ENCODE data around the gene CNPY1. TPM values are rescaled to one million over a fixed set of nuclear protein-coding genes. Genes with fewer than 3 reads are reported as not detected.

Gene CNPY1
- total and polyA plus RNA-seq, 4 donors, result not detected

DNA sequence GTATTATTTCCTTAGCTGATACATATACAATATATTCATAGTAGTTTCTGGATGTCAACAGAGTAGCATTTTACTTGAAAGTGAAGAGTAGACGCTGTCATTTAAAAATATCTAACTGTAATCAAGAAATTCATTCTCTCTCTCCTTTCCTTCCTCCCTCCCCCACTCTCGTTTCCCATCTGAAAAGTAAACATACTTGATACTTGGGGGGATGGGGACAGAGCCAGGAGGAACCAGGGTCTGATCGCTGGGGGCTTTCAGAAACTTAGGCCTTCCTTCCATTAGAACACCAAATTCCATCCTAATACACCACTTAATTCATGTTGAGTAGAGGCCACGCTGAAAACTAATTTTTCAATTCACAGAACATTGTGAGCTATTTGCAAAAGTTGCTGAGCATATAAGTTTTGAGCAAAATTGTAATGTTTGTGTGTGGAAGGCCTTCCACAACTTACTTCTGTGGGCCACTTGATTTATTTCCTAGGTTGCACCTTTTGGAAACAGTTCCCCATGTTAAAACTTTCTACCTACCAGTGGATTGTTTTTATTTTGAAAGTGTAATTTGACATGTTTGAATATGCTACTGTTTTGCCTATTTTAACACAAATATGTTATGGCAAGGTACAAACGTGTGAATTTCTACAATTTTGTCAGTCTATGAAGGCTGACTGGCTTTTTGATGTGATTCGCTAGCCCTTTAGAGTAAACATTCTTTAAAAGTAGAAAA lies 35.2 kb downstream of the CNPY1 start:
- no peak for DNase-seq (ENCODE audit: low spot score)
- 9% methylated on average over 6 of the region's 6 CpGs for WGBS
- Histone ChIP-seq H3K4me1 (ENCODE audit: control insufficient read depth in 4 of 4, insufficient read depth in 4 of 4, low read length in 3 of 4) (peaks cover 0 to 8% (median 3%) of the 10 kb centered on the region in 4 donors), H3K9ac (ENCODE audit: low read depth in 1 of 2, low read length in 2 of 2) (no peak overlapping the region), H3K27me3 (ENCODE audit: control insufficient read depth in 4 of 4, insufficient read depth in 4 of 4, low read length in 3 of 4) (peaks cover 2 to 39% (median 27%) of the 10 kb centered on the region in 4 donors), H3K9me3 (ENCODE audit: control insufficient read depth in 4 of 4, low read length in 3 of 4) (peaks cover 0 to 7% (median 1%) of the 10 kb centered on the region in 4 donors), H3K36me3 (ENCODE audit: control insufficient read depth in 4 of 4, insufficient read depth in 3 of 4, low read depth in 1 of 4, low read length in 3 of 4) (no peaks in the 10 kb centered on the region), H3K27ac (ENCODE audit: low read depth in 1 of 2, low read length in 2 of 2) (no peak overlapping the region), H3K4me3 (ENCODE audit: low read depth in 1 of 3, low read length in 3 of 3) (no peak overlapping the region)
- TF ChIP-seq, protein P1, sequence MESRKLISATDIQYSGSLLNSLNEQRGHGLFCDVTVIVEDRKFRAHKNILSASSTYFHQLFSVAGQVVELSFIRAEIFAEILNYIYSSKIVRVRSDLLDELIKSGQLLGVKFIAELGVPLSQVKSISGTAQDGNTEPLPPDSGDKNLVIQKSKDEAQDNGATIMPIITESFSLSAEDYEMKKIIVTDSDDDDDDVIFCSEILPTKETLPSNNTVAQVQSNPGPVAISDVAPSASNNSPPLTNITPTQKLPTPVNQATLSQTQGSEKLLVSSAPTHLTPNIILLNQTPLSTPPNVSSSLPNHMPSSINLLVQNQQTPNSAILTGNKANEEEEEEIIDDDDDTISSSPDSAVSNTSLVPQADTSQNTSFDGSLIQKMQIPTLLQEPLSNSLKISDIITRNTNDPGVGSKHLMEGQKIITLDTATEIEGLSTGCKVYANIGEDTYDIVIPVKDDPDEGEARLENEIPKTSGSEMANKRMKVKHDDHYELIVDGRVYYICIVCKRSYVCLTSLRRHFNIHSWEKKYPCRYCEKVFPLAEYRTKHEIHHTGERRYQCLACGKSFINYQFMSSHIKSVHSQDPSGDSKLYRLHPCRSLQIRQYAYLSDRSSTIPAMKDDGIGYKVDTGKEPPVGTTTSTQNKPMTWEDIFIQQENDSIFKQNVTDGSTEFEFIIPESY (IDR thresholded peaks at IDR 0.05), result no peak

- Histone ChIP-seq H3K27me3 (ENCODE audit: control insufficient read depth in 4 of 4, insufficient read depth in 4 of 4, low read length in 3 of 4) (peaks cover 2 to 44% (median 27%) of the 10 kb centered on the region in 4 donors), H3K9me3 (ENCODE audit: control insufficient read depth in 4 of 4, low read length in 3 of 4) (peaks cover 0 to 7% (median 1%) of the 10 kb centered on the region in 4 donors), H3K9ac (ENCODE audit: low read depth in 1 of 2, low read length in 2 of 2) (no peak overlapping the region), H3K4me1 (ENCODE audit: control insufficient read depth in 4 of 4, insufficient read depth in 4 of 4, low read length in 3 of 4) (peaks cover 0 to 8% (median 3%) of the 10 kb centered on the region in 4 donors), H3K4me3 (ENCODE audit: low read depth in 1 of 3, low read length in 3 of 3) (no peak overlapping the region), H3K36me3 (ENCODE audit: control insufficient read depth in 4 of 4, insufficient read depth in 3 of 4, low read depth in 1 of 4, low read length in 3 of 4) (no peaks in the 10 kb centered on the region), H3K27ac (ENCODE audit: low read depth in 1 of 2, low read length in 2 of 2) (no peak overlapping the region)
- 5% methylated on average over 68 of the region's 68 CpGs for WGBS
- DNase-seq (ENCODE audit: low spot score), result no peak
- TF ChIP-seq, protein P2, sequence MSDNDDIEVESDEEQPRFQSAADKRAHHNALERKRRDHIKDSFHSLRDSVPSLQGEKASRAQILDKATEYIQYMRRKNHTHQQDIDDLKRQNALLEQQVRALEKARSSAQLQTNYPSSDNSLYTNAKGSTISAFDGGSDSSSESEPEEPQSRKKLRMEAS (IDR thresholded peaks at IDR 0.05), result no peak
- TF ChIP-seq RXRA (IDR thresholded peaks at IDR 0.05), result no peak
- no peak for TF ChIP-seq GABPA (IDR thresholded peaks at IDR 0.05 in 1 of 2, conservative IDR thresholded peaks at IDR 0.05 in 1 of 2)
- TF ChIP-seq HNF4A (conservative IDR thresholded peaks at IDR 0.05), result no peak
Measured at GRCh38 chr7:155509725-155510551, 36.4 kb downstream of the CNPY1 start.

DNA sequence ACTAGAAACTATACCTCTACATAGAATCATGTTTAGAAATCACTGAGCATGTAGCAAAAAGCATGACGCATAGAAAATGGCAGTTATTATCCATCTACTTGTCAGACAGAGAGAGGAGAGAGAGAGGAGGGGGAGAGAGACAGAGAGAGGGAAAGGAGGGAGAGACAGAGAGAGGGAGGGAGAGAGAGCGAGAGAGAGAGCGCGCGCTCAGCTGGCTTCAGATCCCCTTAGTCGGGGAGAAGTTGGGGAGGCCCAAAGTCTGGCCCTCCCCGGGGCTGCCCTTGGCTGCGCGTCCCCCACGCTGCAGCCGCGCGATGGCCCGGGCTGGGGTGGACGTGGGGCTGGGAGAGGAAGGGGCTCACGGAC lies 37.0 kb downstream of the CNPY1 start:
- no peak overlapping the region for H3K27ac ChIP-seq (ENCODE audit: low read depth in 1 of 2, low read length in 2 of 2)
- peaks cover 0 to 8% (median 3%) of the 10 kb centered on the region in 4 donors for H3K4me1 ChIP-seq (ENCODE audit: control insufficient read depth in 4 of 4, insufficient read depth in 4 of 4, low read length in 3 of 4)
- TF ChIP-seq YY1 (IDR thresholded peaks at IDR 0.05), result no peak
- TF ChIP-seq SP1 (IDR thresholded peaks at IDR 0.05), result no peak
- no peak for TF ChIP-seq EGR1 (IDR thresholded peaks at IDR 0.05; ENCODE audit: low read depth in 2 of 2)
- TF ChIP-seq CTCF (IDR thresholded peaks at IDR 0.05; ENCODE audit: low read depth, low read length, missing input control), result no peak
- H3K4me3 ChIP-seq (ENCODE audit: low read depth in 1 of 3, low read length in 3 of 3), result no peak overlapping the region
- no peaks in the 10 kb centered on the region for H3K36me3 ChIP-seq (ENCODE audit: control insufficient read depth in 4 of 4, insufficient read depth in 3 of 4, low read depth in 1 of 4, low read length in 3 of 4)
- no peak overlapping the region for H3K9ac ChIP-seq (ENCODE audit: low read depth in 1 of 2, low read length in 2 of 2)
- DNase-seq (ENCODE audit: low spot score), result no peak
- peaks cover 0 to 7% (median 1%) of the 10 kb centered on the region in 4 donors for H3K9me3 ChIP-seq (ENCODE audit: control insufficient read depth in 4 of 4, low read length in 3 of 4)
- peaks cover 2 to 47% (median 29%) of the 10 kb centered on the region in 4 donors for H3K27me3 ChIP-seq (ENCODE audit: control insufficient read depth in 4 of 4, insufficient read depth in 4 of 4, low read length in 3 of 4)
- WGBS, result 7% methylated on average over 16 of the region's 16 CpGs
